ENCODE measurements around the gene ZNF71. TPM values are rescaled to one million over a fixed set of nuclear protein-coding genes. Genes with fewer than 3 reads are reported as not detected.

ZNF71 gene
- total and polyA plus RNA-seq, 2 of the 8 experiments (the other 6 are each of a cell fraction or from before 2014, with no cell fraction given), result 8.2 to 12.4 TPM

- TF ChIP-seq CHD7 (IDR thresholded peaks at IDR 0.05; ENCODE audit: insufficient replicate concordance, low read length) (no peak), KDM1A (IDR thresholded peaks at IDR 0.05; ENCODE audit: borderline replicate concordance, low read length) (no peak), CTCF (IDR thresholded peaks at IDR 0.05; ENCODE audit: control extremely low read depth in 1 of 3, insufficient read depth in 1 of 3, low read depth in 1 of 3, low read length in 3 of 3) (no peak), TCF12 (IDR thresholded peaks at IDR 0.05; ENCODE audit: low read depth, low read length) (no peak), BACH1 (IDR thresholded peaks at IDR 0.05; ENCODE audit: low read length) (no peak), NANOG (IDR thresholded peaks at IDR 0.05; ENCODE audit: insufficient read depth, low read depth, low read length, poor library complexity, severe bottlenecking) (no peak), TAF7 (optimal IDR thresholded peaks at IDR 0.05; ENCODE audit: borderline replicate concordance, low read depth, low read length) (no peak), FOSL1 (IDR thresholded peaks at IDR 0.05; ENCODE audit: insufficient read depth, low read depth, low read length) (no peak)
These were observed 68.9 kb downstream of the ZNF71 start (continued) for GRCh38 chr19:56663931-56664500.

All from H1 (cell line).